Bronchial epithelial cell (primary cell): ENCODE measurements around the gene ZNF280B. TPM values are rescaled to one million over a fixed set of nuclear protein-coding genes. Genes with fewer than 3 reads are reported as not detected.

Experiments used
- DNase-seq: peaks from one replicate; pipeline ENCODE4 v3.0.0-alpha.2; 2010; ENCODE audit warnings: low read depth
- FAIRE-seq: peaks from 2 replicates; lab custom pipeline; 2011; peaks lifted over from hg19 to GRCh38; lab: Jason Lieb, UNC
- H3K27me3 ChIP-seq: 2 replicates; pipeline ENCODE4 v1.5.1; 2011; ENCODE audit warnings: low read length; ENCODE audit not compliant: control insufficient read depth, insufficient read depth
- H3K36me3 ChIP-seq: 2 replicates; pipeline ENCODE4 v1.5.1; 2011; ENCODE audit warnings: low read length; ENCODE audit not compliant: control insufficient read depth, insufficient read depth
- H3K4me3 ChIP-seq: 2 replicates; pipeline ENCODE4 v1.5.1; 2011; ENCODE audit warnings: mild to moderate bottlenecking, low read depth, low read length, control low read depth
- CTCF ChIP-seq: IDR thresholded peaks from 2 replicates; pipeline ENCODE4 v1.5.1; 2011; ENCODE audit warnings: mild to moderate bottlenecking, moderate library complexity, low read length, control low read depth, inconsistent platforms; ENCODE audit not compliant: insufficient read depth, severe bottlenecking
- total RNA-seq: library from RNA; depleted of rRNA; stranded (reverse); fragments of >200 nt; gene quantifications from 2 replicates; pipeline ENCODE4 v1.2.1, GENCODE V29; 2014

The ZNF280B gene, protein sequence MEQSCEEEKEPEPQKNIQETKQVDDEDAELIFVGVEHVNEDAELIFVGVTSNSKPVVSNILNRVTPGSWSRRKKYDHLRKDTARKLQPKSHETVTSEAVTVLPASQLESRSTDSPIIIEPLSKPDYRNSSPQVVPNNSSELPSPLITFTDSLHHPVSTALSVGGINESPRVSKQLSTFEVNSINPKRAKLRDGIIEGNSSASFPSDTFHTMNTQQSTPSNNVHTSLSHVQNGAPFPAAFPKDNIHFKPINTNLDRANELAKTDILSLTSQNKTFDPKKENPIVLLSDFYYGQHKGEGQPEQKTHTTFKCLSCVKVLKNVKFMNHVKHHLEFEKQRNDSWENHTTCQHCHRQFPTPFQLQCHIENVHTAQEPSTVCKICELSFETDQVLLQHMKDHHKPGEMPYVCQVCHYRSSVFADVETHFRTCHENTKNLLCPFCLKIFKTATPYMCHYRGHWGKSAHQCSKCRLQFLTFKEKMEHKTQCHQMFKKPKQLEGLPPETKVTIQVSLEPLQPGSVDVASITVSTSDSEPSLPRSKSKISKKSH
- 0.26 TPM in 2 replicates for total RNA-seq

GRCh38 chr22:22508274-22509176 is at the start of gene ZNF280B:
Gene ZNF280B, minus strand, starts transcription at chr22:22508742. Its CDS starts 19,344 bp downstream, at chr22:22489398.
- Histone ChIP-seq H3K4me3 (peak within 1 kb of the TSS; percentile 52), H3K36me3 (no peaks in the 10 kb centered on the region), H3K27me3 (no peaks in the 10 kb centered on the region)
- DNase-seq (peak; percentile 32), FAIRE-seq (no peak)
- peak; percentile 77 for TF ChIP-seq CTCF

GRCh38 chr22:22556995-22557925 is 48.7 kb upstream of the ZNF280B start:
- Histone ChIP-seq H3K4me3 (no peak overlapping the region), H3K36me3 (no peaks in the 10 kb centered on the region), H3K27me3 (no peaks in the 10 kb centered on the region)
- no peak for TF ChIP-seq CTCF
- DNase-seq, result no peak
- no peak for FAIRE-seq

GRCh38 chr22:22556578-22556977 is 48.0 kb upstream of the ZNF280B start:
- FAIRE-seq (no peak), DNase-seq (no peak)
- no peak overlapping the region for H3K4me3 ChIP-seq
- H3K36me3 ChIP-seq, result no peaks in the 10 kb centered on the region
- no peaks in the 10 kb centered on the region for H3K27me3 ChIP-seq
- no peak for TF ChIP-seq CTCF

- TF ChIP-seq CTCF, result no peak
- Histone ChIP-seq H3K36me3 (no peaks in the 10 kb centered on the region), H3K4me3 (no peak overlapping the region), H3K27me3 (no peaks in the 10 kb centered on the region)
- FAIRE-seq, result peak; percentile 13
- DNase-seq, result no peak
These were observed 47.1 kb upstream of the ZNF280B start for GRCh38 chr22:22555596-22555995.
